Smooth muscle cell (in vitro differentiated cells): Measurements from ENCODE around the gene PLB1. TPM values are rescaled to one million over a fixed set of nuclear protein-coding genes. Genes with fewer than 3 reads are reported as not detected.

Source experiments
- DNase-seq: peaks from one replicate; lab custom pipeline; 2025; ENCODE audit not compliant: unreplicated experiment; lab: John Stamatoyannopoulos, UW
- H2AFZ ChIP-seq: fragments of 200-600 bp; sonication (generic); 2 replicates; pipeline ENCODE4 v1.6.0; 2016; ENCODE audit warnings: antibody characterized with exemption, low read depth, mild to moderate bottlenecking
- H3F3A ChIP-seq: fragments of 200-600 bp; sonication (generic); 2 replicates; pipeline ENCODE4 v1.6.0; 2017; ENCODE audit warnings: antibody characterized with exemption, low read depth
- H3K27ac ChIP-seq: fragments of 200-600 bp; sonication (generic); 2 replicates; pipeline ENCODE4 v1.5.1; 2016; ENCODE audit warnings: low read depth, mild to moderate bottlenecking
- H3K27me3 ChIP-seq: fragments of 200-600 bp; sonication (generic); 2 replicates; pipeline ENCODE4 v1.6.1; 2016; ENCODE audit warnings: low read depth, mild to moderate bottlenecking
- H3K36me3 ChIP-seq: fragments of 200-600 bp; sonication (generic); 2 replicates; pipeline ENCODE4 v1.5.1; 2016; ENCODE audit warnings: low read depth
- H3K4me1 ChIP-seq: fragments of 200-600 bp; sonication (generic); 2 replicates; pipeline ENCODE4 v1.5.1; 2016; ENCODE audit warnings: low read depth
- H3K4me2 ChIP-seq: fragments of 200-600 bp; sonication (generic); 2 replicates; pipeline ENCODE4 v1.6.0; 2016; ENCODE audit warnings: mild to moderate bottlenecking
- H3K4me3 ChIP-seq: fragments of 200-600 bp; sonication (generic); 2 replicates; pipeline ENCODE4 v1.5.1; 2016; ENCODE audit warnings: mild to moderate bottlenecking
- H3K79me2 ChIP-seq: fragments of 200-600 bp; sonication (generic); 2 replicates; pipeline ENCODE4 v1.6.0; 2016; ENCODE audit warnings: low read depth, mild to moderate bottlenecking
- H3K9ac ChIP-seq: fragments of 200-600 bp; sonication (generic); 2 replicates; pipeline ENCODE4 v1.6.0; 2016; ENCODE audit warnings: low read depth
- H3K9me3 ChIP-seq: fragments of 200-600 bp; sonication (generic); replicated peaks from 2 replicates; pipeline ENCODE4 v1.5.1; 2016; ENCODE audit warnings: low read depth
- H4K20me1 ChIP-seq: fragments of 200-600 bp; sonication (generic); 2 replicates; pipeline ENCODE4 v1.6.0; 2016; ENCODE audit warnings: low read depth
- WGBS: methylation state at CpG from one replicate; pipeline ENCODE4 v1.1.7; 2016; ENCODE audit warnings: low lambda C conversion rate; 5-methylcytosine and 5-hydroxymethylcytosine counted together
- polyA plus RNA-seq: library from polyadenylated mRNA; unstranded; fragments of >200 nt; fragmentation: Nextera tagmentation; extraction: Ambion mirVana; gene quantifications from 2 replicates; pipeline ENCODE4 v1.2.1, GENCODE V29; 2016
- total RNA-seq: library from RNA; depleted of rRNA; stranded (reverse); fragments of >200 nt; gene quantifications from 2 replicates; pipeline ENCODE4 v1.2.3, GENCODE V29; 2014
- TF ChIP-seq, protein P1 (sequence below): fragments of 200-600 bp; sonication (generic); IDR thresholded peaks from 2 replicates; pipeline ENCODE4 v1.5.1; 2017; ENCODE audit warnings: borderline replicate concordance, mild to moderate bottlenecking, antibody characterized with exemption; ENCODE audit not compliant: insufficient read depth, poor library complexity, severe bottlenecking

PLB1 gene
- total and polyA plus RNA-seq, 2 experiments from 2014 or later = 0.75 to 8.7 TPM

DNA sequence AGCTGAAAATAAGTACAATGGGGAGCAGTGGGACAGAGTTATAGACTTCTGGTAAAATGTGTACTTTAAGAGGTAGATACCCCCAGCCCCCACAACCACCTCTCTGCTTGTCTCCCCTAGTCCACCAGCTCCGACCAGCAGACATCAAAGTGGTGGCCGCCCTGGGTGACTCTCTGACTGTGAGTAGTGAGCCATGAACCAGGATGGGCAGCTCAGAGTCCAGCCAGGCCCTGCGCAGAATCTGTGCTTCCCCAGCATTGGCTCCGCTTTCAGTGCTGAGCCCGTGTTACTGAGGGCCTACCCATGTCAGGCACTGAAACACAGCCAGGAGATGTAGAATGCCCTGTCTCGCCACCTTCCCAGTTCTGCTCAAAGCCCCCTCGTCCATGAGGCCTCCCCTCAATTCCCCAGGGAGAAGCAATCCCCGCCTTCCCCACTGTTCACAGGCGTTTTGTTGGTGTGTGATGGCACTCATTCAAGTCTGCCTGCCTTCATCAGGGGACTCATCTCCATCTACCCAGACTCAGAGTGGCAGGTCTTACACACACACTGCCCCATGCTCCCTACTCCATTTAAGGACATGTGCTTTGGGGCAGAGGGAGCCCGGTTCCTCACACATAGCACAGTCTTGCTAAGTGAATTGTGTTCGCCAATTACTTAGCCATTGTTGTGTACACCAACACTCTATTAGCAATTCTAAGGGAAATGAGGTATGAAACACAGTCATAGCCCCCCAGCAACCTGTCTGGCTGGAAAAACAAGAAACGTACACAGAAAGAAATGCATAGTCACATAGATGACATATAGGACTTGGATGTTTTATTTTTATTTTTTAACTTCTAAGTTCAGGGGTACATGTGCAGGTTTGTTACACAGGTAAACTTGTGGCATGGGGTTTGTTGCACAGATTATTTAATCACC lies 122.6 kb downstream of the PLB1 start:
- Histone ChIP-seq H3K27me3 (no peaks in the 10 kb centered on the region), H2AFZ (no peak overlapping the region), H3K9ac (peak overlapping the region; percentile 85), H3K4me1 (peaks cover 17% of the 10 kb centered on the region), H3K9me3 (no peaks in the 10 kb centered on the region), H3F3A (peaks cover 16% of the 10 kb centered on the region), H3K4me2 (no peak overlapping the region), H4K20me1 (no peaks in the 10 kb centered on the region), H3K27ac (peak overlapping the region; percentile 97), H3K4me3 (no peak overlapping the region), H3K36me3 (no peaks in the 10 kb centered on the region), H3K79me2 (no peaks in the 10 kb centered on the region)
- 85% methylated on average over 12 of the region's 12 CpGs for WGBS
- DNase-seq = no peak
- TF ChIP-seq, protein P1, sequence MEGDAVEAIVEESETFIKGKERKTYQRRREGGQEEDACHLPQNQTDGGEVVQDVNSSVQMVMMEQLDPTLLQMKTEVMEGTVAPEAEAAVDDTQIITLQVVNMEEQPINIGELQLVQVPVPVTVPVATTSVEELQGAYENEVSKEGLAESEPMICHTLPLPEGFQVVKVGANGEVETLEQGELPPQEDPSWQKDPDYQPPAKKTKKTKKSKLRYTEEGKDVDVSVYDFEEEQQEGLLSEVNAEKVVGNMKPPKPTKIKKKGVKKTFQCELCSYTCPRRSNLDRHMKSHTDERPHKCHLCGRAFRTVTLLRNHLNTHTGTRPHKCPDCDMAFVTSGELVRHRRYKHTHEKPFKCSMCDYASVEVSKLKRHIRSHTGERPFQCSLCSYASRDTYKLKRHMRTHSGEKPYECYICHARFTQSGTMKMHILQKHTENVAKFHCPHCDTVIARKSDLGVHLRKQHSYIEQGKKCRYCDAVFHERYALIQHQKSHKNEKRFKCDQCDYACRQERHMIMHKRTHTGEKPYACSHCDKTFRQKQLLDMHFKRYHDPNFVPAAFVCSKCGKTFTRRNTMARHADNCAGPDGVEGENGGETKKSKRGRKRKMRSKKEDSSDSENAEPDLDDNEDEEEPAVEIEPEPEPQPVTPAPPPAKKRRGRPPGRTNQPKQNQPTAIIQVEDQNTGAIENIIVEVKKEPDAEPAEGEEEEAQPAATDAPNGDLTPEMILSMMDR = no peak

DNA sequence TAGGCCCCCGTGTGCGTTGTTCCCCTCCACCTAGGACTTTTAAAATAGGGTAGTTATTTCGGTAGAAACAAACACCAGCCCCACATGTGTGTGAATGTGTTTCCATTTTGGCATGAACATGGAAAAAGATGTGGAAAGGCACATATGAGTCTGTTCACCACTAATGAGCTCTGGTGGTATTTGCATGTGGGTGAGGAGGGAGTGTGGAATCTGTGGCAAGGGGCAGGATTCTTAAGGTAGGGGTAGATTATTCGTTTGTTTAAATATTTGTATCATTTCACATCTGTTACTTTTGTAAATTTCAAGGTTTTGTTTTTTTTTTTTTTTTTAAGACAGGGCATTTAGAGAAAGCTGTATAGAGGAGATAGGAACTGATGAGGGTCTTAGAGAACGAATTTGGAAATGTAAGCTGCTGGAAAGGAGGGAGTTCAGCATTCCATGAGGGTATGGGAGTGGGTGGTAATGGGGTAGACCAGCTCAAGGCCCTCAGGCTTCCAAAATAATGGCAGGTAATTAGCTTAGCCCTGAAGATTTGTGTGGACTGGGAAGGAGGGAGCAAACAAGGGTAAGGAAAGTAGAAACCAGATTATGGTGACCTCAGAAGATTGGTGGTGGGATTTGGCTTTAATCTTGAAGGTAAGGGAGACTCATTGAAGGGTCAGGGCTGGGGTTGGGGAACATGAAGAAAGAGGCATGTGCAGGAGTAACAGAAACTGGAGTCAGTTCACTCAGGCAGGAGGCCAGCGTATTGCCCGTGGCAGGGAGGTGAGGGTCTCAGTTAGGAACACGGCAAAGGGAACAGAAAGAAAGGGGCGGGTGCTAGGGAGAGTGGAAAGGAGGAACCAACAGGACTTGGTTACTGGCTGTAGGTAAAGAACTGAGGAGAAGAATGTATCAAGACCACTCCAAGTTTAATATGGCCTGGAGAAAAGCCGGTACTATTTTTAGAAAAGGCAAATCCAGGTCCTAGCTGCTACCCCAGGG lies 123.6 kb downstream of the PLB1 start:
- H3K4me2 ChIP-seq = peak overlapping the region; percentile 34
- no peaks in the 10 kb centered on the region for H3K9me3 ChIP-seq
- H3K9ac ChIP-seq = peak overlapping the region; percentile 85
- no peaks in the 10 kb centered on the region for H3K27me3 ChIP-seq
- H3F3A ChIP-seq = peaks cover 18% of the 10 kb centered on the region
- H2AFZ ChIP-seq = no peak overlapping the region
- H3K79me2 ChIP-seq = no peaks in the 10 kb centered on the region
- TF ChIP-seq, protein P1 = no peak
- no peak for DNase-seq
- 79% methylated on average over 10 of the region's 10 CpGs for WGBS
- H3K4me3 ChIP-seq = no peak overlapping the region
- H3K4me1 ChIP-seq = peaks cover 21% of the 10 kb centered on the region
- peak overlapping the region; percentile 97 for H3K27ac ChIP-seq
- no peaks in the 10 kb centered on the region for H3K36me3 ChIP-seq
- no peaks in the 10 kb centered on the region for H4K20me1 ChIP-seq

DNA sequence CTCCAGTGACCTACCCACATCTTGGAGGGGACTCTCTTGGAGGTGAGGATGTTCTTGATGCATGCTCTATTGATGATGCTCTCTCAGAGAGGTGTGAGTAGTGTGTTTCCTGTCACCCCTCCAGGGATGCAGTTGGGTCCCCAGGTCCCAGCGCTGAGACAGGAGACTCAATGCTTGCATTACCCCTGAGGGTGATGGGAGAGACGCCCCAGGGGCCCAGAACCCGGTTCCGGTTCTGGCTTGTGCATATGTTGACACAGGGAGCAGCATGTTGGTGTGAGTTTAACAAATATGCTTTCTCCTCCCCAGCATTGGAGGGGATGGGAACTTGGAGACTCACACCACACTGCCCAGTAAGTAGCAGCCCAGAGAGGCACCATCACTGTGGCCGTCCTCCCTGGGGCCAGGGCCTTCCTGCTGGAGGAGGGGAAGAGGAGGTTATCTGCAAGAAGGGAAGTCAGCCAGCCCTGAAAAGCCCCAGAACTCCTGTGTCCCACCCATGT lies 124.5 kb downstream of the PLB1 start:
- Histone ChIP-seq H3K9ac (peak overlapping the region; percentile 85), H3K4me1 (peaks cover 30% of the 10 kb centered on the region)

More for the DNA sequence above, 124.5 kb downstream of the PLB1 start:
- no peak overlapping the region for H3K4me2 ChIP-seq
- H3K27ac ChIP-seq = peak overlapping the region; percentile 97
- no peaks in the 10 kb centered on the region for H3K9me3 ChIP-seq
- no peaks in the 10 kb centered on the region for H3K36me3 ChIP-seq
- no peak for DNase-seq
- 92% methylated on average over 5 of the region's 5 CpGs for WGBS
- TF ChIP-seq, protein P1 = no peak
- no peaks in the 10 kb centered on the region for H3K79me2 ChIP-seq
- H4K20me1 ChIP-seq = no peaks in the 10 kb centered on the region
- no peaks in the 10 kb centered on the region for H3K27me3 ChIP-seq
- H2AFZ ChIP-seq = no peak overlapping the region
- peaks cover 18% of the 10 kb centered on the region for H3F3A ChIP-seq
- no peak overlapping the region for H3K4me3 ChIP-seq
